ENCODE data around the gene CEP128.

CEP128 gene

GRCh38 chr14:80659783-80660182, 281.8 kb downstream of the CEP128 start:
- no peak for DNase-seq

GRCh38 chr14:80658733-80659132, 282.8 kb downstream of the CEP128 start:
- no peak for DNase-seq

- peak in 1 of 2 experiments; percentile 46 for DNase-seq
Measured at GRCh38 chr14:80658155-80658554, 283.4 kb downstream of the CEP128 start.

GRCh38 chr14:80653956-80654355, 287.6 kb downstream of the CEP128 start:
- no peak for DNase-seq

- DNase-seq, result no peak
Measured at GRCh38 chr14:80645667-80646413, 295.7 kb downstream of the CEP128 start.

- DNase-seq, result no peak
Measured at GRCh38 chr14:80644826-80645225, 296.7 kb downstream of the CEP128 start.

GRCh38 chr14:80638620-80639515, 302.7 kb downstream of the CEP128 start:
- DNase-seq, result no peak

- DNase-seq, result no peak
Measured at GRCh38 chr14:80637756-80638619, 303.6 kb downstream of the CEP128 start.

- DNase-seq, result no peak
Measured at GRCh38 chr14:80636071-80636470, 305.5 kb downstream of the CEP128 start.

- DNase-seq, result peak in 1 of 2 experiments; percentile 16
Measured at GRCh38 chr14:80634106-80634758, 307.3 kb downstream of the CEP128 start.

- DNase-seq, result no peak
Measured at GRCh38 chr14:80629606-80630005, 311.9 kb downstream of the CEP128 start.

GRCh38 chr14:80628547-80628946, 313.0 kb downstream of the CEP128 start:
- DNase-seq, result no peak

GRCh38 chr14:80627745-80628144, 313.8 kb downstream of the CEP128 start:
- DNase-seq, result no peak

- no peak for DNase-seq
Measured at GRCh38 chr14:80624581-80624980, 317.0 kb downstream of the CEP128 start.

- DNase-seq, result no peak
Measured at GRCh38 chr14:80621701-80622100, 319.8 kb downstream of the CEP128 start.

GRCh38 chr14:80620434-80620833, 321.1 kb downstream of the CEP128 start:
- DNase-seq, result no peak

- no peak for DNase-seq
Measured at GRCh38 chr14:80618751-80619329, 322.7 kb downstream of the CEP128 start.

- no peak for DNase-seq
Measured at GRCh38 chr14:80615831-80616230, 325.7 kb downstream of the CEP128 start.

- DNase-seq, result no peak
Measured at GRCh38 chr14:80609055-80609454, 332.5 kb downstream of the CEP128 start.

- DNase-seq, result no peak
Measured at GRCh38 chr14:80608563-80608962, 333.0 kb downstream of the CEP128 start.

GRCh38 chr14:80607430-80608190, 333.9 kb downstream of the CEP128 start:
- DNase-seq, result peak in 1 of 2 experiments; percentile 14
